ENCODE measurements around the gene DBN1.
A peak's percentile ranks its signal among the peaks of the same experiment; 100 is the strongest.

DBN1 gene

DNA sequence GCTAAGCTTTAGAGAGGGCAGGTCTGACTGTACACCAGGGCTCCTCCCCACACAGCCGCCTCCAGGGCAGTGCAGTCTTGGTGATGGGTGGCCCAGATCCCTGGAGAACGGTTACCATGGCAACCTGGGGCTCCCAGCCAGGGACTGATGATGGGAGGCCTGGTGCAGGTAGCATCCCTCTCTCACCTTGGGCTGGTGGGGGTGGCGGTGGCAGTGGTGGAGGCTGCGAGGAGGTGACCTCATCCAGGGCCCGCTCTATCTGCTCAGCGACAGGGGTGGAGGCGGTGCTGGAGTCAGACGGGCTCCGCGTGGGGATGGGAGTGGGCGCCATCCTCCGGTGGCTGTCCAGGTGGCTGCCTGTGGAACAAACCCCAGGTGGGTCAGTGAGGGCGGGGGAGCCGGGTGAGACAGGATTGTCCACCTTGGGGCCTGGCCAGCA is 14.5 kb downstream of the DBN1 start:
- DNase-seq (ENCODE audit: low spot score), result no peak
- TF ChIP-seq, protein P1, sequence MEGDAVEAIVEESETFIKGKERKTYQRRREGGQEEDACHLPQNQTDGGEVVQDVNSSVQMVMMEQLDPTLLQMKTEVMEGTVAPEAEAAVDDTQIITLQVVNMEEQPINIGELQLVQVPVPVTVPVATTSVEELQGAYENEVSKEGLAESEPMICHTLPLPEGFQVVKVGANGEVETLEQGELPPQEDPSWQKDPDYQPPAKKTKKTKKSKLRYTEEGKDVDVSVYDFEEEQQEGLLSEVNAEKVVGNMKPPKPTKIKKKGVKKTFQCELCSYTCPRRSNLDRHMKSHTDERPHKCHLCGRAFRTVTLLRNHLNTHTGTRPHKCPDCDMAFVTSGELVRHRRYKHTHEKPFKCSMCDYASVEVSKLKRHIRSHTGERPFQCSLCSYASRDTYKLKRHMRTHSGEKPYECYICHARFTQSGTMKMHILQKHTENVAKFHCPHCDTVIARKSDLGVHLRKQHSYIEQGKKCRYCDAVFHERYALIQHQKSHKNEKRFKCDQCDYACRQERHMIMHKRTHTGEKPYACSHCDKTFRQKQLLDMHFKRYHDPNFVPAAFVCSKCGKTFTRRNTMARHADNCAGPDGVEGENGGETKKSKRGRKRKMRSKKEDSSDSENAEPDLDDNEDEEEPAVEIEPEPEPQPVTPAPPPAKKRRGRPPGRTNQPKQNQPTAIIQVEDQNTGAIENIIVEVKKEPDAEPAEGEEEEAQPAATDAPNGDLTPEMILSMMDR (IDR thresholded peaks at IDR 0.05; ENCODE audit: extremely low read depth, missing control alignments), result no peak

DNA sequence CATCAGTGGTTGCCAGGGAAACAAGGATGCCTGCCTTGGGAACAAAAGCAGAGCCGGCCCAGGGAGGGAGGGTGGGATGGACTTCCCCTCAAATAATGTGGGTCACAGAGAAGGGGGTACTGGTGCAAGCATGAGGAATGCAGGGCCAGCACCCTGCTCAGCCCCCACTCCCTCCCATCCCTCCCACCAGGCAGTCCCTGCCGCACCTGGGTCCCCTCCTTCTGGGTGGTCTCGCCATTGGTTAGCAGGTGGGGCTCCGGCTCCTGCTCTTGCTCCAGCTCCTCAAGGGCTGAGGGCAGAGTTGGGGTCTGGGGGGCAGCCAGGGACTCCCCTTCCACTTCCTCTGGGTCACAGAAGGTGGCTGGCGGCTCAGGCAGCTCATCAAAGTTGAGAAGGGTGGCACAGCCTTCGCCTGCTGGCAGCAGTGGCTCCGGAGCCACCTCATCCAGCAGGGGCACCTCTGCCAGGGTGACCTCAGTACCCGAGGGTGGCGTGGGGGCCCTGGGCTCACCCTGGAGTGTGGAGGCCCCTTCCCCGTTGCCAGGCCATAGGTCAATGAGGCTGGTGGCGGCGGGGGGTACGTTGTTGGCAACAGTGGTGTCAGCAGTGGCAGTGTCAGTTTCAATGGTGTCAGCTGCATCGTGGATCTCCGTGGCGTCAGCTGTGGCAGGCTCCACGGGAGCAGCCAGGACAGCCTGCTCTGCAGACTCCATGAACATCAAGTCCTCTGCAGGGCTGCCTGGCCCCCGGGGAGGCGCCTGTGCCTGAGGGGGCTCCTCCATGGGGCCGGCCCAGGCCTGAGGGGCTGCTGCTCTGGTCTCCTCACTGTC is 15.4 kb downstream of the DBN1 start:
- TF ChIP-seq, protein P1 (IDR thresholded peaks at IDR 0.05; ENCODE audit: extremely low read depth, missing control alignments), result no peak
- no peak for DNase-seq (ENCODE audit: low spot score)

DNA sequence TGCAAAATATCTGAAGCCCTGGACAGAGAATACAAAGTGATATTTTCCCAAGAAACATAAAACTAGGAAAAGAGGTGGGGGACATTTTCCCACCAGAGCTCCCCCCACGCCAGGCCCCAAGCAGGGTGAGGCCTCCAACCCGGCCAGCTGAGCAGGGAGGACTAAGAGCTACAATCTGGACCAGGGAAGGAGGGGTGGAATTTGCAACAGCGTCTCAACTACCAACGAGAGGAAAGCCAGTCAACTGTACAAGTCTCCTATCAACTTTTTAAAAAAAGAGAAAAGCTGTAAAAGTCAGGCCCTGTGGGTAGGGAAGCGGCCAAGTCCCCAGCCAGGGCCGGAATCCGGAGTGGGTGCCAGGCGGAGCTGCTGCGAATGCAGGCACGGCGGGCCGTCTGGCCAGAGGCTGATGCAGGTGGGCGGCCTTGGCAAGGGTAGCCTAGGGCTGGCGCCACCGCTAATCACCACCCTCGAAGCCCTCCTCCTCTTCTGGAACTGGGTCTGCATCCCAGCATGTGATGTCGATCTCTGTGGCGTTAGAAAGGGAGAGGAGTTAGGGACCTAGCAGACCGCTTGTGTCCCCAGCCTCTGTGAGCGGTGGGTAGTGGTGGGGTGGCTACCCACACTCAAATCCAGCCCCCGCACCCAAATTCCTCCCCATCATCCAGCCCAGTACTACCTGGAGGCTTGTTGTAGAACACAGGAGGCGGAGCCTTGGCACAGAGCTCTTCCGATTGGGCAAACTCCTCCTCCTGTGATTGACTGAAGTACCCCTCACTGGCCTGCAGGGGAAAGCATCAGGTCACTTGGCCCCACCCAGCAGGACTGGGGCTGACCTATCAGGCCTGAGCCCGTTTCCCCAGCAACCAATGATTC is 16.2 kb downstream of the DBN1 start:
- TF ChIP-seq, protein P1 (IDR thresholded peaks at IDR 0.05; ENCODE audit: extremely low read depth, missing control alignments), result no peak
- DNase-seq (ENCODE audit: low spot score), result peak; percentile 94

DNA sequence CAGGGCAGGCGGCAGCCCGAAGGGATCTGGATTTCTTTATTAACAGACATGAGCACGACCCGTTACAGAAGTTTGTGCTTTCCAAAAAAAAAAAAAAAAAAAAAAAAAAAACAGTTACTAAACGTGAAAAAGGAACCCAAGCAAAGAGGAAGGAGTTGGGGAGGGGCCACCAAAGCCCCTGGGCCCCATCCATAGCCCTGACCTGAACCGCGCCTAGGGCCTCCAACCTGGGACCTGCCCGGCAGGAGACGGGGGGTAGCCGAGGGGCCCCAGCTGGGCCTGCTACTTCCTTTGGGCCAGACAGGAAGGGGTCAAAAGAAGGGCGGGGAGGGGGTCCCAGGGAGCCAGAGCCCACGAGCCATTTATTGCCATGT is 16.9 kb downstream of the DBN1 start:
- DNase-seq (ENCODE audit: low spot score), result no peak
- TF ChIP-seq, protein P1 (IDR thresholded peaks at IDR 0.05; ENCODE audit: extremely low read depth, missing control alignments), result no peak

DNA sequence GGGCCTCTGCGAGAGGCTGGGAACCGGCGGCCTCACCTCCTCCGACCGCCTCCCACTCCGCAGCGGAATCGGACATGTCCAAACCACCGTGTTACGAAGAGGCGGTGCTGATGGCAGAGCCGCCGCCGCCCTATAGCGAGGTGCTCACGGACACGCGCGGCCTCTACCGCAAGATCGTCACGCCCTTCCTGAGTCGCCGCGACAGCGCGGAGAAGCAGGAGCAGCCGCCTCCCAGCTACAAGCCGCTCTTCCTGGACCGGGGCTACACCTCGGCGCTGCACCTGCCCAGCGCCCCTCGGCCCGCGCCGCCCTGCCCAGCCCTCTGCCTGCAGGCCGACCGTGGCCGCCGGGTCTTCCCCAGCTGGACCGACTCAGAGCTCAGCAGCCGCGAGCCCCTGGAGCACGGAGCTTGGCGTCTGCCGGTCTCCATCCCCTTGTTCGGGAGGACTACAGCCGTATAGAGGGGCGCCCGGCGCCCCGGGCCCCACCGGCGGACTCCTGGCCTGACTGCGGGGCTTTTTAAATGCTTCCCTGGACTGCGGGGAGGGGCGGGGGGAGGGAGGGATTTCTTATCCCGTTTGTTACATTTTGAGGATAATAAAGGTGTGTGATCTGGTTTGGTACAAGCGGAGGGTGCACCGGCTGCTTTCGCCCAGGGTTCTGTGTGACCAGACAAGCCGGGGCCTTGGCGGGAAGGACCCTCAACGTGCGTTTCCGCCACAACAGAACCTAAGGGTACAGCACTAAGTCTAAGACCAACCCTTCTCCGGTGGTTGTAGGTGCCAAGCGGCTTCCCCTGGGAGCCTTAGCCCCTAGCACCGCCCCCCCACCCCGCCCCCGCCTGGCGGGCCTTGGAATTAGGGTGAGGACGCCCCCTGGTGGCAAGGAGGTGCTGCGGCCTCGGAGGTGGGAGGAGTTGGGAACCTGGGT is 17.5 kb downstream of the DBN1 start:
- DNase-seq (ENCODE audit: low spot score), result peak; percentile 96
- TF ChIP-seq, protein P1 (IDR thresholded peaks at IDR 0.05; ENCODE audit: extremely low read depth, missing control alignments), result peak; percentile 96

DNA sequence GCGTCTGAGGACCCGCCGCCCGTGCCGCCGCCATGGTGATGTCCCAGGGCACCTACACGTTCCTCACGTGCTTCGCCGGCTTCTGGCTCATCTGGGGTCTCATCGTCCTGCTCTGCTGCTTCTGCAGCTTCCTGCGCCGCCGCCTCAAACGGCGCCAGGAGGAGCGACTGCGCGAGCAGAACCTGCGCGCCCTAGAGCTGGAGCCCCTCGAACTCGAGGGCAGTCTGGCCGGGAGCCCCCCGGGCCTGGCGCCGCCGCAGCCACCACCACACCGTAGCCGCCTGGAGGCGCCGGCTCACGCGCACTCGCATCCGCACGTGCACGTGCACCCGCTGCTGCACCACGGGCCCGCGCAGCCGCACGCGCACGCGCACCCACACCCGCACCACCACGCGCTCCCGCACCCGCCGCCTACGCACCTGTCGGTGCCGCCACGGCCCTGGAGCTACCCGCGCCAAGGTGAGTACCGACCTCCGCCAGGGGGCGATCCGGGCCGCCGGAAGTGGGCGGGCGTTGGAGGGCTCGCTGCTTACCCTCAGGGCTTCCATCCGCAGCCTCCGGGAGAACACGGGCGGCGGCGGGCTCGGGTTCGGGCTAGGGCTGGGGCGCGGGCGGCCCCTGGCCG is 18.3 kb downstream of the DBN1 start:
- TF ChIP-seq, protein P1 (IDR thresholded peaks at IDR 0.05; ENCODE audit: extremely low read depth, missing control alignments), result peak; percentile 77

More for the DNA sequence above, 18.3 kb downstream of the DBN1 start:
- DNase-seq (ENCODE audit: low spot score), result peak; percentile 95

Data from GM20000 (cell line).